ENCODE measurements around the gene ZNF710.

DNA sequence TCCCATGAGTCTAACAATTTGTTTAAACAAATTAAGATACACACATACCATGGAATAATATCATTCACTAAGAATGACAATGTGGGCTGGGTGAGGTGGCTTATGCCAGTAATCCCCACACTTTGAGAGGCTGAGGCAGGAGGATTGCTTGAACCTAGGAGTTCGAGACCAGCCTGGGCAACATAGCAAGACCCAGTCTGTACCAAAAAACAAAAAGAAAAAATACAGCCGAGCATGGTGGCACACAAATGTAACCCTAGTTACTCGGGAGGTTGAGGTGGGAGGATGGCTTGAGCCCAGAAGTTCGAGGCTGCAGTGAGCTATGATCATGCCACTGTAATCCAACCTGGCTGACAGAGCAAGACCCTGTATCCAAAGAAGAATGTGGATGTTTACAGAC lies 4.0 kb upstream of the ZNF710 start:
- TF ChIP-seq MAZ (IDR thresholded peaks at IDR 0.05; ENCODE audit: borderline replicate concordance, low read depth, low read length) (no peak), POLR2A (IDR thresholded peaks at IDR 0.05; ENCODE audit: low read depth, low read length) (no peak), MAFK (IDR thresholded peaks at IDR 0.05; ENCODE audit: low read depth, low read length) (no peak), RAD21 (IDR thresholded peaks at IDR 0.05; ENCODE audit: low read length) (no peak), CTCF (conservative IDR thresholded peaks at IDR 0.05; ENCODE audit: low read depth, low read length) (no peak)
